Naive thymus-derived CD4-positive, alpha-beta T cell (primary cell): ENCODE data around the gene FAM193A. TPM values are rescaled to one million over a fixed set of nuclear protein-coding genes. Genes with fewer than 3 reads are reported as not detected.
"Not testable (repeated sequence)": the region's sequence is repeated elsewhere in the genome, so short reads cannot be mapped to it uniquely, and the experiment has no call there.

Experiments used
- ATAC-seq: fragments of 150-1000 bp; cut with Tn5 transposase; 2 replicates; pipeline ENCODE4 v1.10.0; 2021; ENCODE audit warnings: mild to moderate bottlenecking, moderate library complexity
- CTCF ChIA-PET: fragments of 350-600 bp; sonication (Branson Sonifier 250); formaldehyde crosslinking; loops from one replicate; lab custom pipeline; 2021; ENCODE audit warnings: antibody characterized with exemption; lab: Charles Lee
- POLR2A ChIA-PET: fragments of 350-600 bp; sonication (Branson Sonifier 250); formaldehyde crosslinking; loops from one replicate; lab custom pipeline; 2021; ENCODE audit warnings: antibody characterized with exemption, inconsistent platforms; lab: Charles Lee
- DNase-seq, 9 donors: peaks; one replicate each; pipeline versions ENCODE4 v3.0.0 to v3.0.0-alpha.2; 2020 to 2022; ENCODE audit warnings: mixed read lengths in 1 of 9
- H3K27ac ChIP-seq: one replicate; pipeline ENCODE4 v1.7.0; 2013; ENCODE audit warnings: mild to moderate bottlenecking, low read depth, low read length, moderate library complexity
- H3K27me3 ChIP-seq, 2 donors: one replicate each; pipeline ENCODE4 v1.7.0; 2013; ENCODE audit warnings: low read length in 2 of 2, mild to moderate bottlenecking in 2 of 2, moderate library complexity in 2 of 2; ENCODE audit not compliant: control insufficient read depth in 2 of 2, insufficient read depth in 2 of 2
- H3K36me3 ChIP-seq, 3 experiments: 1 replicate in 2 of 3; 2 replicates in 1 of 3; pipeline ENCODE4 v1.7.0; 2013; ENCODE audit warnings: low read length in 3 of 3, mild to moderate bottlenecking in 3 of 3, moderate library complexity in 1 of 3; ENCODE audit not compliant: insufficient read depth in 3 of 3, control insufficient read depth in 2 of 3
- H3K4me1 ChIP-seq, 2 donors: one replicate each; pipeline ENCODE4 v1.7.0; 2013; ENCODE audit warnings: low read length in 2 of 2, mild to moderate bottlenecking in 2 of 2, moderate library complexity in 1 of 2; ENCODE audit not compliant: control insufficient read depth in 2 of 2, insufficient read depth in 2 of 2
- H3K4me3 ChIP-seq: 2 replicates; pipeline ENCODE4 v1.7.0; 2013; ENCODE audit warnings: mild to moderate bottlenecking, low read length
- H3K9me3 ChIP-seq, 3 experiments: 1 replicate in 2 of 3; 2 replicates in 1 of 3; pipeline ENCODE4 v1.7.0; 2013; ENCODE audit warnings: low read length in 3 of 3; ENCODE audit not compliant: control insufficient read depth in 2 of 3
- H3K27ac Mint-ChIP-seq, 9 donors: one replicate each; pipeline ENCODE4 v1.8.0; 2020 to 2022; ENCODE audit warnings: mixed read lengths in 9 of 9, mild to moderate bottlenecking in 8 of 9, moderate library complexity in 5 of 9, inconsistent platforms in 2 of 9
- H3K27me3 Mint-ChIP-seq, 5 donors: one replicate each; pipeline ENCODE4 v1.8.0; 2021 to 2022; ENCODE audit warnings: mixed read lengths in 5 of 5, mild to moderate bottlenecking in 1 of 5
- H3K36me3 Mint-ChIP-seq, 5 donors: one replicate each; pipeline ENCODE4 v1.8.0; 2020 to 2022; ENCODE audit warnings: mixed read lengths in 5 of 5, mild to moderate bottlenecking in 3 of 5, inconsistent platforms in 1 of 5
- H3K4me1 Mint-ChIP-seq, 7 donors: one replicate each; pipeline ENCODE4 v1.8.0; 2020 to 2022; ENCODE audit warnings: mixed read lengths in 7 of 7, mild to moderate bottlenecking in 3 of 7, inconsistent platforms in 1 of 7
- H3K4me3 Mint-ChIP-seq, 10 donors: one replicate each; pipeline ENCODE4 v1.8.0; 2020 to 2022; ENCODE audit warnings: mild to moderate bottlenecking in 10 of 10, mixed read lengths in 10 of 10, moderate library complexity in 6 of 10, inconsistent platforms in 2 of 10
- H3K9me3 Mint-ChIP-seq, 11 donors: one replicate each; pipeline ENCODE4 v1.8.0; 2020 to 2022; ENCODE audit warnings: mixed read lengths in 11 of 11, mild to moderate bottlenecking in 4 of 11, inconsistent platforms in 1 of 11, moderate library complexity in 1 of 11
- intact Hi-C, 2 donors: fragments of 100-400 bp; cut with micrococcal nuclease; formaldehyde crosslinking; loops; one replicate each; pipeline ENCODE4 v1.15.1; 2023
- polyA plus RNA-seq, 2 donors: library from polyadenylated mRNA; unstranded; fragments of 300-500 nt; fragmentation: Illumina TruSeq; gene quantifications; one replicate each; pipeline ENCODE4 v1.2.3, GENCODE V29; 2021
- total RNA-seq, 6 experiments: library from RNA in 5 of 6; stranded (reverse) in 5 of 6; gene quantifications; 1 replicate in 5 of 6; 2 replicates in 1 of 6; pipeline ENCODE4 v1.2.3 and lab custom pipeline; 2021 to 2026

FAM193A gene
- total and polyA plus RNA-seq, 7 experiments from 2014 or later = 2.2 to 47.2 (median 39.8) TPM

GRCh38 chr4:2667428-2667827, 131.0 kb downstream of the FAM193A start:
- H3K36me3 Mint-ChIP-seq = peaks cover 21 to 53% (median 39%) of the 10 kb centered on the region in 5 donors
- ATAC-seq (no peak), DNase-seq (no peak)
- H3K4me3 ChIP-seq = no peak overlapping the region
- H3K9me3 ChIP-seq = no peaks in the 10 kb centered on the region
- H3K4me3 Mint-ChIP-seq = peak overlapping the region in 9 of 10 donors; percentile 16 to 83 (median 73)
- H3K4me1 Mint-ChIP-seq = peaks cover 22 to 53% (median 34%) of the 10 kb centered on the region in 7 donors
- H3K9me3 Mint-ChIP-seq = no peaks in the 10 kb centered on the region
- peaks cover 0 to 7% of the 10 kb centered on the region in 2 donors for H3K4me1 ChIP-seq
- ChIA-PET POLR2A (interaction anchor here (0.6 kb wide), 1 partner anchor 183 kb away, joined by 3 read pairs; no protein-coding TSS in a partner anchor), CTCF (no interaction called here)
- no peaks in the 10 kb centered on the region for H3K27me3 ChIP-seq
- H3K27ac ChIP-seq = peak overlapping the region; percentile 49
- H3K36me3 ChIP-seq = peaks cover 5 to 42% (median 10%) of the 10 kb centered on the region in 3 experiments
- H3K27me3 Mint-ChIP-seq = no peaks in the 10 kb centered on the region
- H3K27ac Mint-ChIP-seq = peak overlapping the region; percentile 47 to 86 (median 69)
- intact Hi-C loops = no loop called here

- DNase-seq = no peak
- H3K4me3 ChIP-seq = no peak overlapping the region
- no peaks in the 10 kb centered on the region for H3K27me3 ChIP-seq
- no peak for ATAC-seq
- Mint-ChIP-seq H3K27me3 (no peaks in the 10 kb centered on the region), H3K4me1 (peaks cover 19 to 40% (median 36%) of the 10 kb centered on the region in 7 donors), H3K27ac (no peak overlapping the region), H3K36me3 (peaks cover 24 to 53% (median 36%) of the 10 kb centered on the region in 5 donors), H3K9me3 (no peaks in the 10 kb centered on the region), H3K4me3 (no peak overlapping the region)
- H3K9me3 ChIP-seq = no peaks in the 10 kb centered on the region
- H3K36me3 ChIP-seq = peaks cover 9 to 48% (median 27%) of the 10 kb centered on the region in 3 experiments
- POLR2A ChIA-PET = no interaction called here
- CTCF ChIA-PET = interaction anchor here (0.6 kb wide), 1 partner anchor 409 kb away, joined by 3 read pairs; the partner anchor contains the start of gene MXD4
- intact Hi-C loops = no loop called here
- peaks cover 0 to 7% of the 10 kb centered on the region in 2 donors for H3K4me1 ChIP-seq
- no peak overlapping the region for H3K27ac ChIP-seq
These were observed 134.9 kb downstream of the FAM193A start for GRCh38 chr4:2671267-2671895.

- DNase-seq (no peak), ATAC-seq (no peak)
- H3K4me1 ChIP-seq = peaks cover 0 to 2% of the 10 kb centered on the region in 2 donors
- ChIA-PET CTCF (no interaction called here), POLR2A (no interaction called here)
- H3K9me3 ChIP-seq = no peaks in the 10 kb centered on the region
- Mint-ChIP-seq H3K9me3 (peaks cover 0 to 2% (median 0%) of the 10 kb centered on the region in 11 donors), H3K4me1 (peaks cover 15 to 36% (median 30%) of the 10 kb centered on the region in 7 donors), H3K36me3 (peaks cover 27 to 58% (median 40%) of the 10 kb centered on the region in 5 donors), H3K27me3 (no peaks in the 10 kb centered on the region), H3K4me3 (no peak overlapping the region), H3K27ac (peak overlapping the region in 6 of 9 donors; percentile 16 to 74 (median 31))
- peaks cover 9 to 51% (median 27%) of the 10 kb centered on the region in 3 experiments for H3K36me3 ChIP-seq
- intact Hi-C loops = no loop called here
- no peak overlapping the region for H3K27ac ChIP-seq
- no peak overlapping the region for H3K4me3 ChIP-seq
- no peaks in the 10 kb centered on the region for H3K27me3 ChIP-seq
These were observed 135.6 kb downstream of the FAM193A start for GRCh38 chr4:2672082-2672481.

- ATAC-seq (no peak), DNase-seq (no peak)
- Mint-ChIP-seq H3K4me3 (no peak overlapping the region), H3K9me3 (peaks cover 0 to 3% (median 0%) of the 10 kb centered on the region in 11 donors), H3K27me3 (no peaks in the 10 kb centered on the region), H3K27ac (peak overlapping the region in 5 of 9 donors; percentile 6 to 58 (median 16)), H3K4me1 (peaks cover 12 to 37% (median 24%) of the 10 kb centered on the region in 7 donors), H3K36me3 (peaks cover 28 to 61% (median 42%) of the 10 kb centered on the region in 5 donors)
- no peaks in the 10 kb centered on the region for H3K4me1 ChIP-seq
- H3K4me3 ChIP-seq = no peak overlapping the region
- H3K27ac ChIP-seq = no peak overlapping the region
- no peaks in the 10 kb centered on the region for H3K9me3 ChIP-seq
- intact Hi-C loops = no loop called here
- H3K36me3 ChIP-seq = peaks cover 9 to 52% (median 27%) of the 10 kb centered on the region in 3 experiments
- ChIA-PET POLR2A (no interaction called here), CTCF (interaction anchor here (0.6 kb wide), 1 partner anchor 536 kb away, joined by 3 read pairs; no protein-coding TSS in a partner anchor)
- no peaks in the 10 kb centered on the region for H3K27me3 ChIP-seq
These were observed 136.3 kb downstream of the FAM193A start for GRCh38 chr4:2672700-2673099.

GRCh38 chr4:2673157-2673556, 136.7 kb downstream of the FAM193A start:
- H3K36me3 ChIP-seq = peaks cover 9 to 52% (median 27%) of the 10 kb centered on the region in 3 experiments
- no peaks in the 10 kb centered on the region for H3K27me3 ChIP-seq
- CTCF ChIA-PET = interaction anchor here (0.6 kb wide), 1 partner anchor 535 kb away, joined by 3 read pairs; no protein-coding TSS in a partner anchor
- Mint-ChIP-seq H3K36me3 (peaks cover 28 to 61% (median 44%) of the 10 kb centered on the region in 5 donors), H3K9me3 (peaks cover 0 to 3% (median 0%) of the 10 kb centered on the region in 11 donors), H3K4me1 (peaks cover 11 to 37% (median 24%) of the 10 kb centered on the region in 7 donors), H3K27ac (peak overlapping the region in 2 of 9 donors; percentile 6 to 58), H3K4me3 (no peak overlapping the region), H3K27me3 (no peaks in the 10 kb centered on the region)
- H3K9me3 ChIP-seq = no peaks in the 10 kb centered on the region
- H3K4me3 ChIP-seq = no peak overlapping the region
- no peak for ATAC-seq
- no peak overlapping the region for H3K27ac ChIP-seq
- intact Hi-C loops = no loop called here
- POLR2A ChIA-PET = no interaction called here
- no peak for DNase-seq
- H3K4me1 ChIP-seq = no peaks in the 10 kb centered on the region

GRCh38 chr4:2679762-2680161, 143.3 kb downstream of the FAM193A start:
- H3K4me3 ChIP-seq, intact Hi-C loops, H3K4me3 Mint-ChIP-seq, CTCF ChIA-PET, H3K27me3 ChIP-seq, H3K4me1 ChIP-seq, H3K27me3 Mint-ChIP-seq, DNase-seq, H3K9me3 Mint-ChIP-seq, H3K27ac Mint-ChIP-seq, ATAC-seq, POLR2A ChIA-PET, H3K27ac ChIP-seq, H3K9me3 ChIP-seq: not testable (repeated sequence)
- H3K36me3 ChIP-seq = peaks cover 0 to 25% (median 0%) of the 10 kb centered on the region in 3 experiments
- Mint-ChIP-seq H3K4me1 (peaks cover 7 to 26% (median 19%) of the 10 kb centered on the region in 7 donors), H3K36me3 (peaks cover 15 to 70% (median 55%) of the 10 kb centered on the region in 5 donors)
